Stomach (tissue), 4 donors: Measurements from ENCODE around the gene DBNDD1.

Source experiments
- CTCF ChIP-seq, 7 experiments: fragments of 450-650 bp in 4 of 7; fragments of 200-600 bp in 3 of 7; sonication (generic) in 3 of 7; IDR thresholded peaks; one replicate each; pipeline ENCODE4 v1.5.1; 2016 to 2019; ENCODE audit warnings: antibody characterized with exemption in 7 of 7, control low read depth in 2 of 7, mild to moderate bottlenecking in 1 of 7
- EP300 ChIP-seq: sonication (generic); formaldehyde crosslinking; IDR thresholded peaks from one replicate; pipeline ENCODE4 v1.6.1; 2017; ENCODE audit warnings: antibody characterized with exemption
- POLR2A ChIP-seq, 4 donors: fragments of 450-650 bp; IDR thresholded peaks; one replicate each; pipeline ENCODE4 v1.6.1; 2016; ENCODE audit warnings: antibody characterized with exemption in 4 of 4, control low read depth in 2 of 4, mild to moderate bottlenecking in 1 of 4, moderate library complexity in 1 of 4
- POLR2AphosphoS5 ChIP-seq, 3 donors: sonication (generic); formaldehyde crosslinking; IDR thresholded peaks; one replicate each; pipeline ENCODE4 v1.6.1; 2016; ENCODE audit warnings: antibody characterized with exemption in 3 of 3

GRCh38 chr16:90055371-90055770 is 36.1 kb upstream of the DBNDD1 start:
- TF ChIP-seq POLR2A (IDR thresholded peaks at IDR 0.05) = no peak
- no peak for TF ChIP-seq CTCF (IDR thresholded peaks at IDR 0.05)
- TF ChIP-seq EP300 = no peak
- TF ChIP-seq POLR2AphosphoS5 (IDR thresholded peaks at IDR 0.05) = no peak
